Measurements from ENCODE around the gene SOD1.

The SOD1 gene

DNA sequence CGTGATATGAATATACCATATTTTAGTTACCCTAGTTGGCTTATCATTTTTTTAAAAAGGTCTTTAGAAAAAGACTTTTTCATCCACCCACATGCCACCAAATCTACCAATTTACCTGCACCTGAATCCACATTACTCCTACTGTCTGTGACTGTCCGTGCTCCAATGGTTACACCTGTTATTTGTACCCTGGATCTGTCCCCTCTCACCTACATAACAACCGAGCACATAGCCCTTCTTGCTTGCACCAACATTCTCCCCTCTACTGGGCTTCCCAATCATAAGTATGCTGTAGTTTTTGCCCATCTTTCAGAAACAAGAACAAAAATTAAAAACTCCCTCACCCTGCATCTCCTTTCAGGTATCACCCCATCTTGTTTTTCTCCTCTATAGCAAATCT lies 17.6 kb downstream of the SOD1 start:
- no peak for DNase-seq (ENCODE audit: low read depth, low spot score)
- H3K27ac ChIP-seq, result no peak overlapping the region

DNA sequence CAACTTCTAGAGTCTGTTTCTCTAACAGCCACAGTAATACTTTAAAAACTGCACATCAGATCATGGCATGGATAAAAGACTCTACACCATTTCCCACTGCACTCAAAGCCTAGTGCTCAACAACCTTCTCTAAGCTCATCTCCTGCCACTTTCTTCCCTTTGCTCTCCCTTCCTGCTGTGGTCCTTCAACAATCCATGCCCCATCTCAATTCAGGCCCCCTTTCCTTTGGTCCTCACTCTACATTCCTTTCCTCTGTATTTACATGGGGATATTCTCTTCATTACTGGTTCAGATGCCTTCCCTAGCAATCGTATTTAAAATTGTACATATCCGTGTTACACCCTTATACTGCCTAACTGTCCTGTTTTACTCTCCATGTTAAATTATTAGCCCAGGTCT lies 19.0 kb downstream of the SOD1 start:
- DNase-seq (ENCODE audit: low read depth, low spot score), result no peak

DNA sequence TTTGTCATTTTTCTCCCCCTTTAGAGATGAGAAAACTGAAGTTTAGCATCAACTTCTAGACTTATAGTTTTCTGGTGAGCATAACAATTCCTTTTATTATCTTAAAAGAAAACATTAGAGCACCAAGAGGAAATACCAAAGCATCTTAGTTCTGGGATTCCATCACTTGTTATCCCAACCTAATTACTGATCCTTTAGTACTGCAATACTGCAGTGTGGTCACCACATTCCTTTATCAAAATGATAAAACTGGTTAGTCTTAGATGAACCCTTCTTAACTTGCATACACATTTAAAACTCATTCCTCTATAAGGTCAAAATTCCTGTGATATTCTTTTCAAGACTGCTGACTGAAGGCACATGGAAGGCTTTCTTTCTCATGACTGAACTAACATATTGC lies 23.1 kb downstream of the SOD1 start:
- DNase-seq (ENCODE audit: low read depth, low spot score), result no peak
- no peak overlapping the region for H3K27ac ChIP-seq

More for the DNA sequence above, 19.0 kb downstream of the SOD1 start:
- no peak overlapping the region for H3K27ac ChIP-seq

DNA sequence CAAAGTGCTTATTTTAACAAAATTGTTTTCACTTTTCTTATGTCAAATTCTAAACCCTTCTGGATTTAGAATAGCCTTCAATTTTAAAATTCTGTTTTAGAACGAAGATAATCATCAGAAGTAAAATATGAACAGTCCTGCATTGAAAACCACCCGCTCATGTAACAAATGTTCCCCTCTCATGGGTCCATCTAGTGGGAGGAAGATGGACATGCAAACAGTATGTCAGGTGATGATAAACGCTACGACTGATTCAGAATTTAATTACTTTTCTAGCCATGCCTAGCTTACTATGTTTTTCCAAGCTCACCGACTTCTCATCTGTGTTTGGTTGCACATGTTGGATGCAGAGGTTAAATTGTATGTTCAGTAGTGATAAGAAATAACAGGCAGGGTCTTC lies 23.5 kb downstream of the SOD1 start:
- DNase-seq (ENCODE audit: low read depth, low spot score), result no peak
- no peak overlapping the region for H3K27ac ChIP-seq

DNA sequence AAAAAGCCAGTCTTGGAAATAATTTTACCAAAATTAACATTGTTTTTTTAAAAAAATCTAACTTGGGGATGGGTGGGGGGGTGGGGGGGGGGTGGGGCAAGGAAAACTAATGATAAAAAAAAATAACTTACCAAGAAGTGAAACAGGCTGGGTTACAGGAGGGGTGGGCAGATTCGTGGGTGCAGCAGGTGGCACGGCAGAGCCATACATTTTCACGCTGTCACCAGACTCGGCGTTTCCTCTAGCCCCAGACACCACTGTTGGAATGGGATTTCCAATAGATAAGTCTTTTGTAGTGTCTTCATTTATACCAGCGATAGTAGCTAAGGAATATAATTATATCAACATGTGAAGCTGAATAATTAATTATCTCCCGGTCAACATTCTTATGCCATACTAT lies 25.4 kb downstream of the SOD1 start:
- no peak for DNase-seq (ENCODE audit: low read depth, low spot score)
- no peak overlapping the region for H3K27ac ChIP-seq

DNA sequence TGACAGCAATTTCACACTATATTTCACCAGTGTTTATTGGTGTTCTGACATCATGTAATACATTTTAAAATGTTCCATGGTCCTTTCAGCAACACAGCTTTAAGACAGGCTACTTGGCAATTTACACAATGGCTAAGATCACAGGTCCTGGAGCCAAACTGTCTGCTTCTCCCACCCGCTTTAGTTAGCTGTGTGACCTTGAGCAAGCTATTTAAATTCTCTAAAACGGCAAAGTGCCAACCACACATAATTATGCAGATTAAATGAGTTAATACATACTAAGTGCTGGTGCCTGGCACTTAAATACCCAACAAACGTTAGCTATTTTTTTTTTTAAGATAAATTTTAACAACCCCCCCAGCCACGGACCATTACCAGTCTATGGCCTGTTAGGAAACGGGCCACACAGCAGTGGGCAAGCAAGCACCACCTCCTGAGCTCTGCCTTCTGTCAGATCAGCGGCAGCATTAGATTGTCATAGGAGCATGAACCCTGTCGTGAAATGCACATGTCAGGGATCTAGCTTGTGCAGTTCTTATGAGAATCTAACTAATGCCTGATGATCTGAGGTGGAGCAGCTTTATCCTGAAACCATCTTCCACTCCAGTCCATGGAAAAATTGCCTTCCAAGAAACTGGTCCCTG lies 26.9 kb downstream of the SOD1 start:
- DNase-seq (ENCODE audit: low read depth, low spot score), result no peak

DNA sequence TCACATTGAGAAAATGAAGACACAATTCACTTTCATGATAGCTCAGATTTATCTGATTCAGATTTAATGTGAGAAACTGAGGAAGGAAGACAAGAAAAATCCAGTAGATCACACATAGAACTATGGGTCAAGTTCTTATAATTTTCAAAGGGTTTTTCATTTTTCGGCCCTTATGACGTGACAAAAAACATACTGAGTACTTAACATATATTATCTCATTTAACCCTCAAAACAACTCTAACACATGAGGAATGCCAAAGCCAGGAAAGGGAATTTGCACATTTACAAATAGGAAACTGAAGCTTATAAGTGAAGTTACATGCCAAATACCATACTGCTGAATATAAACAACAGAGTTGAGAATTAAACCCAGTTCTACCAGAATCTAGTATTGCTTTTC lies 27.6 kb downstream of the SOD1 start:
- no peak overlapping the region for H3K27ac ChIP-seq
- no peak for DNase-seq (ENCODE audit: low read depth, low spot score)

More for the DNA sequence above, 26.9 kb downstream of the SOD1 start:
- no peak overlapping the region for H3K27ac ChIP-seq

DNA sequence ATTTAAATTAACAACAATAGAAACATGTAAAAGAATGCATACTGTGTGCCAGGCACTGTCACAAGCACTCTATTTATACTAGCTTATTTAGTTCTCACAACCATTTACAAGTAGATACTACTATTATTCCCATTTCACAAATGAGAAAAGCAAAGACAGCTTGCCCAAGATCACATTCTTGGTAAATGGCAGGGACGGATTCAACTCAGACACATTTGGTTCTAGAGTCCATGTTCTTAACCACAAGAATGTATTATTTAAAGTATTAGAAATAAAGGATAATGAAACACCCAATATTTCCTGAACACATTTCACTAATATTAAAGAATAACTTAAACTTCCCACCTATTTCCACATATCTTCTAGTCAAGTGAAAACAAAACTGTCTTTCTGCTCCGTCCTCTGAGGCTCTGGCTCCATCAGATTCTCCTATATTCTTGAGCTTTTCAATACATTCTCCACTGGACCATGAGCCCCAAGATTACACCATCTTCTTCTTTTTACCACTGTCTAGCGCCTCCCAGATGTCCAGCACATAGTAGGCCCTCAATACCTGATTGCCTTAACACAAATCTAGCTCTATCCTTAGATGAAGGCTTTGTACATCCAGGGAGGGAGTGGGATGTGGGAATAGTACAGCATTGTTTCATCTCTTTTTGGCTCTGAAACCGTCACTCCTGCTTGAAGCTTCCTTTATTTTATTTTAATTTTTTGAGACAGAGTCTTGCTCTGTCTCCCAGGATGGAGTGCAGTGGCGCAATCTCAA lies 29.3 kb downstream of the SOD1 start:
- H3K27ac ChIP-seq, result no peak overlapping the region
- no peak for DNase-seq (ENCODE audit: low read depth, low spot score)

DNA sequence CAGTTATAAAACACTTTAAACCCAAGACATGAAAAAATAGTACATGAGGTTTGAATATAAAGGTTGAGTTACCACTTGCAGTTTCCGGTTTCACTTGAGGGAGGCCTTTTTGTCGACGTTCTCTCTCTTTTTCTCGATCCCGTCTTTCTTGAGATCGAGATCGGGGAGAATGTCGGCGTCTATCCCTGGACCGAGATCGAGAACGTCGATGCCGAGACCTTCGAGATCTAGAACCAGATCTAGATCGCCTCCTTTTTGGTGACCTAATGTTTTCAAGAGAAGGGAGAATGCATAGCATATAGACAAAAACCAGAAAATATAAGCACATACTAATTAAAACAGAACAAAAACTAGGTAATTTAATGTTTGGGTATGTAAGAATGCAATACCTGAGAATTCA lies 33.7 kb downstream of the SOD1 start:
- DNase-seq (ENCODE audit: low read depth, low spot score), result no peak
- no peak overlapping the region for H3K27ac ChIP-seq

DNA sequence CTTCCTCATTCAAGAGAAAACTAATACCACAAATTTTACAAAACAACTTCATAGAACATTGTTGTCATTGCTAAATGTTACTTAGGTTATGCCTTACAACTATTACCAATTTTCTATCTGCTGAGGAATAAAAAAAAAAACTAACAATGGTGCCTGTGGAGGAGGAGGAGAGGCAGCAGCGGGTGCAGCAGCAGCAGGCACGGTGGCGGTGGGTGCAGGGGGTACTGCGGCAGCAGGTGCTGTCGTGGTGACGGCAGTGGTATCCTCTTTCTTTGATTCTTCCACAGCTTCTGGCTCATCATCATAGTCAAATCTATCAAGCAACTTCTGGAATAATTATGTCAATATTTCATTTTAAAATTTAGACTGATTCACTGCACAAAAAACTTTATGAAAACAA lies 36.9 kb downstream of the SOD1 start:
- no peak overlapping the region for H3K27ac ChIP-seq
- DNase-seq (ENCODE audit: low read depth, low spot score), result no peak

DNA sequence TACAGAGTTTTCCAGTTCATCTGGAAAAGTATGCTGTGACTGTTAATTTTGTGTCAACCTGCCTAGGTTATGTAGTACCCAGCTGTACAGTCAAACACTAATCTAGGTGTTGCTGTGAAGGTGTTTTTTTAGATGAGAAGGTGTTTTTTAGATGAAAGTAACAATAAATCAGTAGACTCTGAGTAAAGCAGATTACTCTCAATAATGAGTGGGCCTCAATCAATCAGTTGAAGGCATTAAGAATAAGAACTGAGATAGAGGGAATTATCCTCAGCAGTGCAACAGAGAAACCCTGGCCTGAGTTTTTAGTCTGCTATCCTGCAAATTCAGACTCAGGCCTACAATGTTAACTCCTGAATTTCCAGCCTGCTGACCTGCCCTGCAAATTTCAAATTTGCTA lies 39.0 kb downstream of the SOD1 start:
- no peak overlapping the region for H3K27ac ChIP-seq
- DNase-seq (ENCODE audit: low read depth, low spot score), result no peak

DNA sequence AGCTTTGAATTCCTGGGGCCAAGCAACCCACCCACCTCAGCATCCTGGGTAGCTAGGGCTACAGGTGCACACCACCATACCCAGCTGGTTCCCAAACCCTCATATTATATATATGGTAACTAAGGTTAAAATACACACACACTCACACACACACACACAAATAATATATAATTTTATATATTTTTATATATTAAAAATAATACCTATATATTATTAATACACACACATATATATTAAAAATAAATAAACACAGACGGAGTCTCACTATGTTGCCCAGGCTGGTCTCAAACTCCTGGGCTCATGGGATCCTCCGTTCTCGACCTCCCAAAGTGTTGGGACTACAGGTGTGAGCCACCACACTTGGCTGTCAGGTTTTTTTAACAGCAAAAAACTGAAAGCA lies 40.5 kb downstream of the SOD1 start:
- H3K27ac ChIP-seq, result no peak overlapping the region
- no peak for DNase-seq (ENCODE audit: low read depth, low spot score)

DNA sequence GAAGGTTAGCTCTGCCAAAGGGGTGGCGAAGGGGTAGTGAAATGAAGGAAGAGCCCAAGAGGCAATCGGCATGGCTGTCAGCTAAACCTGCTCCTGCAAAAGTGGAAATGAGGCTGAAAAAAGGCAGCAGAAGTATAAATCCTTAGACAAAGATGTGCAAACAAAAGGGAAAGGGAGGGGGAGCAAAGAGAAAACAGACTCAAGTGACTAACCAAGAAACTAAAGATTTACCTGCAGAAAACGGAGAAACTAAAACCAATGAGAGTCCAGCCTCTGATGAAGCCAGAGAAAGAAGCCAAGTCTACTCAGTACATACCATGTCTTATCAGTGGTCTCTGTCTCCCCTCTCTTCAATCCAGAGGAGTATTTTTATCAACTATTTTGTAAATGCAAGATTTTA lies 47.1 kb downstream of the SOD1 start:
- no peak for DNase-seq (ENCODE audit: low read depth, low spot score)
- no peak overlapping the region for H3K27ac ChIP-seq

DNA sequence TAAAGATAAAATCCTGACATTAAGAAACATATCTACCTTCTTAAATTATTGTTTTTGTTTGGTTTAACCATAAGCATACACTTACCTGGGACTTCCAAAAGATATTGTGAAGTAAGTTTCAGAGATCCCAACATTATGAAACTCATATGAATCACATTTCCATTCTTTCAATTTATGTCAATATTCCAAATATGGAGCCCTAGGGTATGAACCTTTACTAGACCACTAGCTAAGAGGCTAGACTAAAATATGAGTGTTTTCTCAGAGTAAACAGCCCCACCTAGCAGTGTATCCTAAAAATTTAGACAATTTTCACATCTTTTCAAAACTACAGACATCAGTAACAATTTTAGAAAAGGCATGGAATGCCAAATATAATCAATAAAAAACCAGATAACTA lies 48.0 kb downstream of the SOD1 start:
- no peak for DNase-seq (ENCODE audit: low read depth, low spot score)
- no peak overlapping the region for H3K27ac ChIP-seq

DNA sequence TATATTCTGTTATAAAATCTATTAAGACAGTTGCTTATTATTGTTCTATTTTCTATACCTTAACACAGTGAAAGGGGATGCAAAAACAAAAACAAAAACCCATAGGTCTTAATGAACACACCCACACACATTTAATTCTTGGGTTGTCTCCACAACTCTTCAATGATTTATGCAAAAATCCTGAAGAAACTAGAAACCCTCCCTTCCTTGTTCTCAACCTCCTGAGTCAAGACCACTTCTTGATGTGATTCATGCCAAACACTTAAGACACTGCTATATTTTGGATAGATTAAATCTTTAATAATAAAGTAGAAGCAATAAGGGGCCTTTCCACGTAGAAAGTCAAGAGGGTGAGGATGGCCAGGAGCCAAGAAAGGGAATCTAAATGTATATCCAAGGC lies 49.0 kb downstream of the SOD1 start:
- no peak overlapping the region for H3K27ac ChIP-seq
- no peak for DNase-seq (ENCODE audit: low read depth, low spot score)

DNA sequence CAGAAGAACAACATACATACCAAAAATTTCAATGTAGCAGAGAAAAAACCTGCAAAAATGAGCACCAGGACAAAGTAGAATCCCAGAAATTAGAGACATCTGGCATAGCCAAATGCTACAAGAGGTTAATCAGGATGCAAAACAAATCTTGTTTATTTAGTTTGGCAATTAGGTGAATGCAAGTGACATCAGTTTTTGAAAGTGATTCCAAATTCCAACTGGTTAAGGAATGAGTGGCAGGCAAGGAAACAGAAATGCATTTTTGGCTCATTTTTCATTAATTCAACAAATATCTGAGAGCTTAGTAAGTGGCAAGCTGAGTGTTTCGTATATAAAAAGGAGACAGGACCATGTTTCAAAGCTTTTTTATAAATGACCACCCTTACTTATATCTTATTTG lies 51.1 kb downstream of the SOD1 start:
- H3K27ac ChIP-seq, result no peak overlapping the region
- no peak for DNase-seq (ENCODE audit: low read depth, low spot score)

DNA sequence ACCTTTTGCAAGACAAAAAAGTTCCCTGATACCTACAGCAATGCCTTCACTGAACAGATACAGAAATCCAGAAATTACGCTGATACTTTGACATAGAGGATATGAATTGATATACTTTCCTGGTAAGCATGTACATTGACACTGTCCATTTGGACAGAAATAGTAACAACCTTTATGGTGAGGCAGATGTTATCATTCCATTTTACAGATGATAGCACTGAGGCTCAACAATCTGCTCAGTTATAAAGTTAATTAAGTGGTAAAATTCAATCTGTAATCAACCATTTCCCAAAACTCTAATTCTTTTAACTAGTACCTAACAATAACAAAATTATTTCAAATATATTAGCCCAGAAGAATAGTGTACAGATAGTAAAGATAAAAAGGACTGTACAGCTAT lies 51.8 kb downstream of the SOD1 start:
- no peak for DNase-seq (ENCODE audit: low read depth, low spot score)
- no peak overlapping the region for H3K27ac ChIP-seq

DNA sequence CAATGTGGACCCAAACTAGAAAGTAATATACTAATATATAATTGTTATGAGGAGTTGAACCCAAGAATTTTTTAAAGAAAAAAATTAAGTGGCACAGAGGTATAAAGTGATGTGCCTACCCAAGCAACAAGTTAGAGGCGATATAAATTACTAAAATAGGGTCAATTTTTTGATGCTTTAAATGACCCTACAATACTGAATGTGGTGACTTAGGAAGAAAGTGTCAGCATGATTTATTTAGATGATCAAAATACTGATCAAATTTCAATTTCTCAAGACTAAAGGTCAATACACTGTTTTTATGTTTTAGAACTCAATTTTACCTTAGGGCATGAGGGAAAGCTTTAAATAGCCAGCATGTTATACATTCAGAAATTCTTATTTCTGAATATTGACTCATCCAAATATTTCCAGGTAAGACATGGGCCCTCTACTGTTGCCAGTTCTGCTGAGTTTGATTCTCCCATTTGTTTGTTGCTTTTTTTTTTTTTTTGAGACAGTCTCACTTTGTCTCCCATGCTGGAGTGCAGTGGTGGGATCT lies 52.3 kb downstream of the SOD1 start:
- H3K27ac ChIP-seq, result no peak overlapping the region
- DNase-seq (ENCODE audit: low read depth, low spot score), result no peak

DNA sequence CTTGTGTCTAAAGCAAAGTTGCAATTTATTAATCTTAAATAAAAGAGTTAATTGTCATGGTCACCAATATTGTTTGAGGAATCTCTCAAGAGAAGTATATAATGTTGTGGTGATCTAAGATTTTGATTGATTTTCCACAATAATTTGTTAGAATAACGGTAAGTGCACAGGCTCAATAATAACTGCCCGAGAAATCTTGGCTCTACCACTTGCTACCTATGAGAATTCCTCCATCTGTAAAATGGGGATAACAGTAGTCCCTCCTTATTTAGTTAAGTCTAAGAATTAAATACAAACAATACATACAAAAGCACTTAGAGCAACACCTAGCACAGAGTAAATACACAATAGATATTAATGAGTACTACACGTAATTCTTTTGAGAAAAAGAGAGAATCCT lies 53.6 kb downstream of the SOD1 start:
- H3K27ac ChIP-seq, result no peak overlapping the region
- DNase-seq (ENCODE audit: low read depth, low spot score), result no peak

DNA sequence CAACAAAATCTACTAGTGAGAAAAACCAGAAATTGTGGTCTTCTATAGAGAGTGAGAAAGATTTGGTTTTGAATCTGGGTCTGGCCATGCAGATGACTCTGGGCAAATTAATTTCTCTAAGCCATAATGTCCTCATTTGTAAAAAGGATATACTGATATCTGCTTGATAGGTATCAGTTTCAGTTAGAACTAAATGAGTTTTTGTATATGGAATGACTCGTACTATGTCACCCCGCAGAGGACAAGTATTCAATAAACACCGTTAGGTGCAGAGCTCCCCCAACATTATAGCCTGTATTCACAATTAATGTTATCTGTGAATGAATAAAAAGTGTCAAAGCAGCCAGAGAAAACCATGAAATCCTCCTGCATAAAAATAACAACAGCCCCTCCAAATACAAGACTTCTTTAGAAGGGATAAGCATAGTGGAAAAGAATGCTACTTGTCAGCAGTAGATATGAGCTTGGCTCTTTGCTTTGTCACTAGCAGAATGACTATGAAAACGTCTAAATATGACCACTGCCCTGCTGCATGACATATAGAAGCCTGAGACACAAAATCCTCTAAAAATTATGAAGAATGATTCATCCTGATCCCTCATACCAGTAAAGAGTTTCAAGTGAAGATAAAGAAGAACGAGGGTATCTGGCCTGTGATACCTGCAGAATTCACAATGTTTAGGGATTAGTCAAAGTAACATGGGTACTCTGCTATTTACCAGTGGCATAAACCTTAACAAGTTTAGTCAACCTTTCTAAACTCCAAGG lies 54.7 kb downstream of the SOD1 start:
- peak overlapping the region; percentile 3 for H3K27ac ChIP-seq
- no peak for DNase-seq (ENCODE audit: low read depth, low spot score)

DNA sequence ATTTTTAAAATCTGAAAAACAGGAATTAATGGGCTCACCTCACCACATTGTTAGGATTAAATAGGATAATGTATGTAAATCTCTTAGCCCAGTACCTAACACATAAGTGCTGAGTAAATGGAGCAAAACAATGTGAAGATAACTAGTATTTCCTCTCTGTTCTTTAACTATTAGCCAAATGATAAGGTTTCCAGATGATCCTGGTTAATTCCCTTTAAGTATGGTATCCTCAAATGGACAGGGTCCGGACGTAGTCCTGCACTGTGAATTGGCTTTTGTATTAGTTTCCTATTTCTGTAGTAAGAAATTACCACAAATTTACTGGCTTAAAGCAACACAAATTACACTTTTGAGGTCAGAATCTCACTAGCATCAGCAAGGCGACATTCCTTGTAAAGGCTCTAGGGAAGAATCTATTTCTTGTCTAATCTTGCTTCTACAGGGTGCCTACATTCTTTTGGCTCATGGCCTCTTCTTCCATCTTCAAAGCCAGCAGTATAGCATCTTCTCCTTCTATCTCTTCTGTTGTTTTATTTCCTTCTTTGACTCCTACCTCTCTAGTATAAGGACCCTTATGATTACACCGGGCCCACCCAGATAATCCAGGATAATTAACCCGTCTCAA lies 55.4 kb downstream of the SOD1 start:
- no peak for DNase-seq (ENCODE audit: low read depth, low spot score)
- peak overlapping the region; percentile 3 for H3K27ac ChIP-seq

All from epithelial cell of prostate (primary cell).